GM21825 (cell line): ENCODE results near the gene CCND2.

ENCODE experiments used
- ATAC-seq: cut with Tn5 transposase; IDR thresholded peaks from one replicate; pipeline ENCODE4 v1.9.1; 2021; ENCODE audit warnings: mild to moderate bottlenecking, moderate library complexity; ENCODE audit not compliant: unreplicated experiment

CCND2 gene

DNA sequence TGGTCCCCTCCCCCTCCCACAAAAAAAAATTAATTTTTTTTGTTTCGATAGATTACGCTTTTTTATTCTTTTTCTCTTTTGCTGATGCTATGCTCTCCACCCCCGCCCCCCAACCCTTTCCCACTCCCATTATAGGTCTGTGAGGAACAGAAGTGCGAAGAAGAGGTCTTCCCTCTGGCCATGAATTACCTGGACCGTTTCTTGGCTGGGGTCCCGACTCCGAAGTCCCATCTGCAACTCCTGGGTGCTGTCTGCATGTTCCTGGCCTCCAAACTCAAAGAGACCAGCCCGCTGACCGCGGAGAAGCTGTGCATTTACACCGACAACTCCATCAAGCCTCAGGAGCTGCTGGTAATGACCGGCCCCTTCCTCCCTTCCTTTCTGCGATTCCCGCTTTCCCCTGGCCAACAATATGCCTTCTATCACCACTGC lies 2.3 kb downstream of the CCND2 start:
- ATAC-seq, result no peak

DNA sequence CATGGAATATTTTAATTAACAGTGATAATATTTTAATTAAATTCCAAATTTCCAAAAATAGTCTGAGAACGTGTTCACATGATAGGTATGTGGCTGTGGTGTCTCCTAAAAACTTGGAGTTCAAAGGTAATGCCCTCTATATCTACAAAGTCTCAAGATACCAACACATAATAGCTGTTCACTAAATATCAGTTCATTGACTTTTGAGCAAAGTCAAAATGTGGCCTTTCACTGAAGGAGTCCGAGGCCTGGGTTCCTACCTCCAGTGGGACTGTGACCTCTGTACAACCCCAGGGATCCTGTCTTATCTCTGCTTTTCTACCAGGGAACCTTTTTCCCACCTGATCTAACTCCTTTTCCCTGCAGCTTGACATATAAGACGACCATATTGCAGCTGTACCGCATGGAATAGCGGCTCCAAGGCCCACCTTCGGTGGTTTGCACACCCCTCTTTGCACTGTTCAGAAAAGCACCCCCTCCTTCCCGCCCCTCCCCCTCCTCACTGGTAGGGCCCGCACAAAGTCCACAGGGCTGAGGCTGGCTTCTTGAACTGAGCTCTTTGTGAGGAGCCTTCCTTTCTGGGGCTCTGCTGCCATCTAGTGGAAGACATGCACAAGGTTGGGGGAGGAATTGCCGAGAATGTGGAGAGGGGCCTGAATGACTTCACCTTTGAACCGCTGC lies 3.1 kb downstream of the CCND2 start:
- ATAC-seq, result peak; percentile 32

DNA sequence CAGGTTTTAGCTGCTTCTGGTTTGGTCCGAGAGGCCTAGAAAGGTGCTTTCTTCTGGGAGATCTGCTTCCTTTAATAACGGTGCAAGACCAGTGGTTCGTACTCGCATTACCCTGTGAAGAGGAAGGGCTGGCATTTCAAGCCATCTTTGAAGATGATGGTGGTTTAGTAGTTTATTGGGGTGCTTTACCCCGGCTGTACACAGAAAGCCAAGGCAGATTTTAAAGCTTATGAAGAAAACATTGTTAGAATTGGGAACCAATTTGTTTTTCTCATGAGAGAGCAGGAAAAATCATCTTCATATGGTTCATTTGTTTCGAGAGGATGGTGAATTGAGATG lies 3.6 kb downstream of the CCND2 start:
- no peak for ATAC-seq

DNA sequence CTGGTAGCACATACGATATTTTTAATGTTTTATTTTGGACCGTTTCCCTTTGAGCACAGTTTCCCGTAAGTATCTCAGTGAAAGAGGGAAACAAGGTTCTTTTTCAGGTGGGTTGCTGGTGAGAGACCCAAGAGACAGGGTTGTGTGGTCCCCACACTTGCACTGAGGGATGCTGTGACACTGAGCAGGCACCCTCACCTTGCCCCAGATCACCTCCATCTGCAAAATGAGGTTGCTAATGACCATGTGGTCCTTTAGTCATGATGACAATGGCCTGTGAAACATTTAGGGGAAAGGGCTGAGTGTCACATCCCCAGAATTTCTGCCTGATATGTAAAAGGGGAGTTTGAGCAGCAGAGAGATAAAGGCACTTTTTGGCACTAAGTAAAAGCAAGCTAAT lies 4.3 kb downstream of the CCND2 start:
- no peak for ATAC-seq

DNA sequence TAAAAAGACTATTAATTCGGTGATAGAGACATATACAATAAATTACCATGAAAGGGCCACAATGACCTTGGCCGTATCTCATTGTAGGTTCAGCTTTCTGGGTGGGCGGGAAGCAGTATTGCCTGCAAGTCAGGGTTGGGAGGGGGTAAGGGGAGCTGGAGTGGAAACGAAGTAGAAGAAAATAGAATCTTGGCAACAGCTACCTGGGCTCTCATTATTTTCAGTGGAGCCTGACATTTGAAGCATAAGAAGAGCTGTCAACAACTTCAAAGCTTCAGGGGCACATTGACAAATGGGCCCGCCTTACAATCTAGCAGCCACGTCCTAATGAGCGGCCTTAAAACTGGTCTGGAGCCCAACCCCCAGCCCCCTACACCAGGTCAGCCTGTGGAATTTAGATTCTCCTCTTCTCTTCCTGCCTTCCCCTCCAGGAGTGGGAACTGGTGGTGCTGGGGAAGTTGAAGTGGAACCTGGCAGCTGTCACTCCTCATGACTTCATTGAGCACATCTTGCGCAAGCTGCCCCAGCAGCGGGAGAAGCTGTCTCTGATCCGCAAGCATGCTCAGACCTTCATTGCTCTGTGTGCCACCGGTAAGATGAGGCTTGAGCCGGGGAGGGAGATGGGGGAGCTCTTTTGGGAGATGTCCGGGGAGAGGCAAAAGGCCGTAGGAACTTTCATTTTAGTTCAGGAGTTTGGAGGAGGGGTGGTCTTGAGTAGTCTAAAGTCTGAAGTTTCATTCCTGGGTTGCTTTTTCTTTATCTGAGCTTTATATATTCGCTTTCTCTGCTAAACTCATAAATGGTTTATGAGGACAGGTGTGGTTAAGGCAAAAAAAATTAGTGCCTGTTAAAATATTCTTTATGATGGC lies 5.0 kb downstream of the CCND2 start:
- ATAC-seq, result no peak

DNA sequence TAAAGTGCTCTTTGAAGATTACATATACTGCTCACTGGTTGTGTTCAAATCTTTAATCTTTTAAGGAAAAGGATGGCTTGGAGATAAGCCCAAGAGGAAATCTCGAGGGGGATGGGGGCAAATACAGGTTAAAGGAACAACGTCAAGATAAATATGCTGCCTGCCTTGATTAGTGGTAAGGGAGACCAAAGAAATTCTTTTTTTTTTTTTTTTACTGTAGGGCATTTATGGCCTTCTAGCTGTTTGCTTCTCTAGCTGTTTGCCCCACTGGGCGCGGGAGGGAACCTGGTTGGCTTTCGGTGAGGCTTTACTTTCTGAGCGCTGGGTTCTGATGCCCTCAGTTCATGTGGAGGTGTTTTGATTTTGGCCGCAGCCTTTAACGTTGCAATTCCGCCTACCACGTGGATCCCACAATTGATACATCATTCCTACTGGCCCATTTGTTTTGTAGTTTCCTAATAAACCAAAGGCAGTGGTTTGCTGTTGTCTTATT lies 5.7 kb downstream of the CCND2 start:
- ATAC-seq, result no peak

DNA sequence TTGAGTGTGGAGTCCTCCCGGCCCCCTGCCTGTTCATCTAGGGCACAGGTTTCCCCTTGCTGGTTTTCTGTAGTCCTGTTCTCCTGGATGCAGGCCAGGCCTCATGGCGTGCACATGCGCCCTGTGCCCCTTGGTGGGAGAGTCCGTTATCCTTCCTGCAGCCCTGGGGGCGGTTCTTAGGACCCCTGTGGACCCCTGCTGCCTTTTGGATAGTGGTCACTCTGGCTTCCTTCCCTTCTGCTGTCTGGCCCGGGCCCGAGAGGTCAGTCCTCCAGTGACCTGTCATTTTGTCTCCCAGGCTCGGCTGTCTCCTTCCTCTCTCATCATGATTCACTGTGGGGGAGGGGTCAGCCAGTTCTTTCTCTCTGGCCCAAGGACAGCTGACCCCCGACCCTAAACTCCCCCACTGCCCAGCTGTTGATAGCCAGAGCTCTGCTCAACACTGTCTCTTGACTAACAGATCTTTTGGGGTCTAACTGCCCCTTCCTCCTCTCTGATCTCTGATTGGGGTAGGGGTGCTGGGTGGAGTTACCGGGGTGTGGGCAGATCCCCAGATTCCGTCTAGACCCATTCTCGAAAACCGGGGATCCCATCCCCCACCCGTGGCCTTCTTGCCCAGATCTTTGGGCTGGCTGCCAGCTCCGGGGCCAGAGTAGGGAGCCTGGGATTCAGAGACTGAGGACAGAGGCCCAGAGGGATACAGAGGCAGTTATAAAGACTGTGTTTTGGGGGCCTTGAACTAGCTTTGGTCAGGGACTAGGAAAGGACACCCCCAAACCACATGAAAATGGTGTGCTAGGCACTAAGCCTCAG lies 7.0 kb downstream of the CCND2 start:
- no peak for ATAC-seq

DNA sequence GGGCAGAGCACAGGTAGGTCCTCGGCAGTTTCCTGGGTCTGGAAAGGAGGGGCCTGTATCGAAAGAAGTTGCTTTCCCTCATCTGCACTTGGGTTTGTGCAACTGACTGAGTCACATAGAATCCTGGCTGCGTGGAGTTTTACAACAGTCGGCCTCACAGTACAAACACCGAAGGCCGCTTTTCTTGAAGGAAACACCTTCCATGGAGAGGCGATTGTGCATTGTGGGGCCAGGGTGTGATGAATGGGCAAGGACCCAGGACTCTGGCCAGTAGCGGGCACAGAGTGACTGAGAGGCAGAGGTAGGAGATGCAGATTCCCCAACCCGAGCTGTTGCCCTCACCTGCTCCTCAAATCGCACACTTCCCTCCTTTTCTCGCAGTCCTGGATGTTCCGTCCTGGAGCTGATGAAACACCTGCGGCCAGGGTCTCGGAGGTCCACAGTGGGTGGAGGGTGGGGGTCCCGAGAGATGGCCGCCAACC lies 7.7 kb downstream of the CCND2 start:
- no peak for ATAC-seq

DNA sequence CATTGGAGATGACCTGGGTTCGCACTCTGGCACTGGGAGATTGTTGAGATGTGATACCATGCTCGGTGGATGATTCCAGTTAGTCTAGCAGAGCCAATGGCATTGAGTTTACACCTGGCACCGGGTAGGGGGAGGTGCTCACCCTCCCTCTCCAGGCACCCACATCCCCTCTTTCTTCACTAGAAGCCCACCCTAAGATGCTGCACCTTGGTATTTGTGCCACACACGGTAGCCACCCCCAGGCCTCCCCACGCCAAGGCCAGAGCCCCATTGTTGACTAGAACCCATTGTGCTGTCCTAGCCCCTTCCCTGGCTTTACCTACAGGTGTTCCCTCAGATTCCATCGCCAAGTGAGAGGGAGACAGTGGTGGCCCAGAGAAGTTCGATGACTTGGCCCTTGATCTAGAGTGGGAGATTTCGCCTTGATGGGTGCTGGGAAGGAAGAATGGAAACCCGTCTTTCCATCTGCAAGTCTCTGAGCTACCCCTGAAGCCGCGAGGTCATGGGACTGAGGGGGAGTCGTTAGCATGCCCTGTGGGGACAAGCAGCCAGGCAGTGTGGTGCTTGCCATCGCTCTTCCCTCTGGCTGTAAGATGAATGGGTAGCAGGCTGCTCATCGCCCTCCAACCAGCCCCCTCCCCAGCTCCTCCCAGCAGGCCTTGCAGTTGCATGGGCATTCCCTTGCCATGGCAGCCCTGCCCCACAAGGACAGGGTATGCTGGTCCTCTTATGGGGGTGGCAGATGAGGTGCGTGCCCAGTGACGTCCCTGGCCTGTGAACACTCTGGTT lies 8.7 kb downstream of the CCND2 start:
- no peak for ATAC-seq

DNA sequence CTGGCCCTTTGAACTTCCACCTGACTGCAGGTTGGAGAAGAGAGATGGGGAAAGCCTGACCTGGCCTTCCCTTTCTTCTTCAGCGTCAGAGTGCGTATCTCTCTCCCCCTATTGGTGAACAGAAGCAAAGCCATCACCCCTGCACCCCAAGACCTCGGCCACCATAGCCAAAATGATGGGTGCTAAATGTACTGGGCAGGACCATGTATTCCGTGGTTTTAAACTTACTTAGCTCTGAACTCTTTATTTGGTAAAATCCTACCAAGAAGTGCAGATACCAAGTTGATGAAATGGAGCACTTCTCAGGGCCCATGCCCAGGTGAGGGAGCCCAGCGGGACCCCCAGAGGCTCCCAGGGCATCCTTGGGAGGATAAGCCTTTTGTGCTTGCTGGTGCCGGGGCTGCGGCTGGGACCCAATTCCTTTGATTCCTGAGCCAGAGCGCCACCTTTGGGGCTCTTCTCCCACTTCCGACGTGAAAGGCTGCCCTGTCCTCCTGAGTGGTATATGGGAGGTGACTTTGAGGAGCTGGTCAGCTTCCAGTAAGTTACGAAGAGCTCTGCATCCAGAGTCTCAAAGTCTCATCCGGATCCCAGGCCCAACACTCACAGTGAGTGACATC lies 9.4 kb downstream of the CCND2 start:
- ATAC-seq, result no peak

DNA sequence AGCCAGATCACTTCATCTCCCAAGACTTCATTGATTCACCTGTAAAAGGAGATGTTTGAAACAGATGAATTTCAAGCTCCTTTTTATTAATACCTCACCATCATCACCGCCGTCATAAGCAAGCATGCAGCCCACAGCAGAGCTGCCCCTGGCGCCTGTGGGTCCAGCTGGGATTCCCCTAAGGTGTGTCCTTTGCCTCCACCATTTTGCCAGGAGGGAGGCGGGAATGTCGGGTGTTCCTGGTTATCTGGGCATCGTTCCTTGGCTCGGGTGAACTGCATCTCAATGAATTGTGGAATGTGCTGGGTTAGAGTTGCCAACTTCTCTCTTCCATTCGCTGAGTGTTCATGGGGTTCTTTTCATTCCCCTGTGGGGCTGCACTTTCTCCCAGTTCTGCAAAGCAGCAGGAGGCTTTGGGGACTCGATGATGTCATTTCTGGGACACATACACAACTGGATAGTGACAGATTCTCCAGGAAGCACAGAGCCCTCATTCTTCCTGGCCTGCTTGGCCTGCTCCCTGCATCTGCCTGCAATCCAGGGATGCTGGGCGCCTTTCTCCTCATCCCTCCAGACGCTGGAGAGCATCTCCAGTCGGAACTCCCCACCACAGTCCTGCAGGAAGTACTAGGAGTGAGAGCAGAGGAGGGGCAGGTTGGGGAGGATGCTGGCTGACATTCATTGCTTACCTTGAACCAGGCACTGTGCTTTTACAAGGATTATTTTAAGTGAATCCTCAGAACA lies 10.1 kb downstream of the CCND2 start:
- no peak for ATAC-seq

DNA sequence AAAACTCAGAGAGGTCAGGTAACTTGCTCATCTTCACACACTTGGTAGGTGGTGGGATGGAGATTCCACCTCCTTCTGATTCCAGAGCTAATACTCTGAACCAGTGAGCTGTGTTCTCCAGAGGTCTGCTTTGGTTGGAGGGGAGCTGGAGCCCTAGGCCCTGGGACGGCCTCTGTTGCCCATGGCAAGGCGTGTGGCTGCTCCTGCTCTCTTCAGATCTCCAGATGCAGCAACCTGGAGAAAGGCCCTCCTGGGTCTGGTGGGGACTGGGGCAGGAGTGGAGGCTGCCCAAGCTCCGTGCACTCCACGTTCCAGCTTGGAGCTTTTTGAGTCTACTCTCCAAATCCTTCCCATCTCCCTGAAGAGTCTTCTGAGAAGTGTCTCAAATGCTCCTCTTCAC lies 10.7 kb downstream of the CCND2 start:
- no peak for ATAC-seq

DNA sequence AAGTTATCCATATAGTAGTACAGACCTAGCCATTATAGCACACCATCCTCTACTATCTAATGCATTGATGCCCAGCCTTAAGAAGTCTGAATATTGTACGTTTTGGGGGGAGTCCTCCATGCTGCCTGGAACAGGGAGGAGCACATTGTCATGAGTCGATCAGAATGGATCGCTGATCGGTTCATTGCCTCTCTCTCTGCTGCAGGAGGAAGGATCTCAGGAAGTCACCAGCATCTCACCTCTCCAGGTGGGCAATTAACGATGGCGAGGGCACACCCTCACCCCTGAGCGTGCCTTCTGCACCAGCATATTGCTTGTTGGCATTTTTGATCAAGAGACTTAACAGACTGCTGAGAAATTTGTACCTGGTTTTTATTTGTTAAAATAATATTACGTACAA lies 11.5 kb downstream of the CCND2 start:
- no peak for ATAC-seq

DNA sequence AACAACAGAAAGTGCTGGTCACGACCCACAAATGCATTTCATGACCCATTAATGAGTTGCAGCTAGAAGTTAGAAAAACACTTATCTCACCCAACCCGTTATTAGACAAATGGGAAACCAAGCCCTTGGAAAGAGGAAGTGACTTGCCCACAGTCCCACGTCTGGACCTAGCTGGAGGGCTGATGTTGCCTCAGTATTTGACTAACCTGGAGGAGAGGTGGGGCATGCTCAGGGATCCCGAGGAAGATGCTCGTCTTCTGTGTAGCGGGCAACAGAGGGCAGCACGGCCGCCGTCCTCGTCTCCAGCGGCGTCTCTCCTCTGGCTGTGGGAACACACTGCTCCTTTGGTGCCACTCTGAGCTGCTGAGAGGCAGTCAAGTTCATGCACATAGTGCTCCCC lies 12.7 kb downstream of the CCND2 start:
- no peak for ATAC-seq

DNA sequence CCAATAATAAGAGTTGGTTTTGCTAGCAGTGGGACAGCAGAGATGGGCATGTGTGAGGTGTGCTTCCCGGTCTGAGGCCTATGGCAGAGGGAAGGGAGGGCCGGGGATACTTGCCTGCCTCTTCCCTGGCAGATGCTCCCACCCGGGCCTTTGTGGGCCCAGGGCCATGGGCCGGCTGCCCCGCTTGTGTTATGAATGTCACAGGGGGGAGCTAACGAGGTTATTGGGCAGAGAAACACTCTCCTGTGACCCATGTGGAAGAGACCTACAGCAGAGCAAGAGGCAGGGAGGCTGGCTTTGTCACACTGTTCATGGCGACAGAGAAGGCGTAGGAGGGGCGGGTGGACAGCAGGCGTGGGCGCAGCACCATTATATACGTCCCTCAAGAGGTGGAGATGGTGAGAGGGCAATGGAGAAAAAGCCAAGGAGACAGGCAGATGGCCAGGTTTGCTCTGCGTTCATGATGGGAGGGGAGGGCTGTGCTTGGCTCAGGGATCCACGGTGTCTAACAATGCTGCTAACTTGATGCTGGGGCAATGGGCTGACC lies 13.3 kb downstream of the CCND2 start:
- no peak for ATAC-seq

DNA sequence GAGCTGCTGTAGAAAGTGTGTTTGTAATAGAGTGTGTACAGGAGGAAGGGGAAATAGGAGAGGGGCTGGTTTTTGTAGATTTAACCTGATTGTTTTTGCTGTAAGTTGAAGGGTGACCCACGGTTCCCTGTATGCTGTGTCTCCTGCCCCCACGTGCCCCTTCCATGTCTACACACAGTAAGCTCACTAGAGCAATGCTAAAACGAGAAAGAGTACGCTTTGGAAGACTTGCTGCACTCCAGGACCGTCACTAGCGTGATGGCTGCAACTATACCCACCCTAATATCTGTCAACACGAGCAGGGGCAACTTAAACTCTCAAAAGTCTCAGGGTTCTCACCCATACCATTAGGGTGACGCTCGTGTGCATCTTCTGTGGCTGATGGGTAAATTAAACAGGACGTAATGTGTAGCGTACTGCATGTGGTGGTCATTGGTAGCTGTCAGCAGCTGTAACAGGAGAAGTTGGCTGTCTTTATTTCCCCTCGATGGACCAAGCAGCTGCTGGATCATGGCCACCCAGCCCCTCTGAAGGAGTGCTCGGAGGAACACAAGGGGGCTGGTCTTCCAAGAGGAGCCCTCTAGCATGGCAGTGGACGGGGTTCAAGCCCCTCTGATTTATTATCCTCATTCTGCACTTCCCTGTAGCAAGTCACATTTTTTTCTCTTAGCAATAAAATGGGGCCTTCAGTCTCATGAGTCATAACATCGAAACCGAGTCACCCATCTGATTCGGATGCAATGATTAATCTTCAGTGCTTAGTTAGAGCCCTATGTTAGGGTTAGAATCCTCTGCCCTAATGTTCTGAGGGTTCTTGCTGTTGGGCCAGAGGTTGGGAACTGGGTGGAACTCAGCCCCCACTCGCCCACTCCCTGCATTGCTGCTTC lies 14.0 kb downstream of the CCND2 start:
- ATAC-seq, result no peak

DNA sequence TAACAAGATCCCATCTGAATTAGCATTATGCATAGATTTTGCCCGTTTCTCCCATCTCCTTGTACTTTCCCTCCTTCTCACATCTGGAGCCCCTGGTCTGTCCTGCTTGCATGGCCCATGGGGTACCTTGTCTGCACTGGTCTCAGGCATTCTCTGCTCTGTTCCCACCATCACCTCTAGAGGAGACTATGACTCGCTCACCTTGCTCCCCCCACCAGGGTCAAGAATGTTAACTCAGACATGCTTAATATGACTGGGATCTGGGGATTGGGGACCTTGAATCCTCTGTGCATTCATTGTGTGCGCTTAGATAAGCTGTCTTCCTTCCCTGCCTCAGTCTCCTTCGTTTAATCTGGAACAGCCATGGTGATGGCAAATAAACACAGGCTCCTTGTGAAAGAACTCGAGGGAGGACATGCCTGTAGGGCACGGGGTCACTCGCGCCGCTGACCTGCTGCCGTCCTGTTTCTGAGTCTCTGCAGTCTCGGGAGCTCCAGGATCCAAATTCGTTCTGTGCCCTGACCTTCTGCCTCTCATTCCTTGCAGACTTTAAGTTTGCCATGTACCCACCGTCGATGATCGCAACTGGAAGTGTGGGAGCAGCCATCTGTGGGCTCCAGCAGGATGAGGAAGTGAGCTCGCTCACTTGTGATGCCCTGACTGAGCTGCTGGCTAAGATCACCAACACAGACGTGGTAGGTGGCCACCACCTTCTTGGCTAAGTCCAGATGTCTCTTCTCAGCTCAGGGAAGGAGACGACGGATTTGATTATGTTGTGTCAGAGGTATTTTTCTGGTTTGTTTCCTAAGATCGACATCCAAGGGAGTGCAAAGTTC lies 15.0 kb downstream of the CCND2 start:
- ATAC-seq, result no peak
